Astrocyte (in vitro differentiated cells and primary cell): ENCODE measurements around the gene PRELID3B. TPM values are rescaled to one million over a fixed set of nuclear protein-coding genes. Genes with fewer than 3 reads are reported as not detected.

ENCODE experiments used
- DNase-seq: peaks from one replicate; pipeline ENCODE4 v3.0.0-alpha.2; 2010; ENCODE audit warnings: low read depth
- FAIRE-seq: peaks from 2 replicates; lab custom pipeline; 2011; peaks lifted over from hg19 to GRCh38; lab: Jason Lieb, UNC
- H2AFZ ChIP-seq: 2 replicates; pipeline ENCODE4 v1.6.0; 2012; ENCODE audit warnings: low read depth, low read length, inconsistent platforms
- H3K27ac ChIP-seq: 2 replicates; pipeline ENCODE4 v1.5.1; 2011; ENCODE audit warnings: low read depth, low read length, inconsistent platforms
- H3K27me3 ChIP-seq: 2 replicates; pipeline ENCODE4 v1.6.0; 2011; ENCODE audit warnings: low read length, inconsistent platforms; ENCODE audit not compliant: insufficient read depth
- H3K36me3 ChIP-seq: 2 replicates; pipeline ENCODE4 v1.5.1; 2011; ENCODE audit warnings: low read length, inconsistent platforms; ENCODE audit not compliant: insufficient read depth
- H3K4me1 ChIP-seq: 2 replicates; pipeline ENCODE4 v1.5.1; 2011; ENCODE audit warnings: low read length, inconsistent platforms; ENCODE audit not compliant: insufficient read depth
- H3K4me2 ChIP-seq: 2 replicates; pipeline ENCODE4 v1.6.0; 2012; ENCODE audit warnings: low read length, inconsistent platforms
- H3K4me3 ChIP-seq: 2 replicates; pipeline ENCODE4 v1.5.1; 2011; ENCODE audit warnings: low read depth, mild to moderate bottlenecking, low read length, inconsistent platforms; ENCODE audit not compliant: insufficient read depth
- H3K79me2 ChIP-seq: 2 replicates; pipeline ENCODE4 v1.6.0; 2012; ENCODE audit warnings: mild to moderate bottlenecking, low read length, inconsistent platforms; ENCODE audit not compliant: insufficient read depth
- H3K9ac ChIP-seq: 2 replicates; pipeline ENCODE4 v1.6.0; 2012; ENCODE audit warnings: mild to moderate bottlenecking, low read length, inconsistent platforms
- H3K9me3 ChIP-seq: 2 replicates; pipeline ENCODE4 v1.5.1; 2012; ENCODE audit warnings: low read depth, mild to moderate bottlenecking, low read length, inconsistent platforms; ENCODE audit not compliant: insufficient read depth
- H4K20me1 ChIP-seq: 2 replicates; pipeline ENCODE4 v1.6.0; 2012; ENCODE audit warnings: low read length, inconsistent platforms; ENCODE audit not compliant: insufficient read depth
- H3K27ac Mint-ChIP-seq: one replicate; pipeline ENCODE4 v1.8.0; 2021; ENCODE audit warnings: mild to moderate bottlenecking, mixed read lengths; ENCODE audit not compliant: unreplicated experiment
- H3K27me3 Mint-ChIP-seq: one replicate; pipeline ENCODE4 v1.8.0; 2021; ENCODE audit warnings: low read depth, mixed read lengths; ENCODE audit not compliant: unreplicated experiment
- H3K36me3 Mint-ChIP-seq: one replicate; pipeline ENCODE4 v1.8.0; 2021; ENCODE audit warnings: low read depth, mixed read lengths; ENCODE audit not compliant: unreplicated experiment
- H3K4me1 Mint-ChIP-seq: one replicate; pipeline ENCODE4 v1.8.0; 2021; ENCODE audit warnings: low read depth, mixed read lengths; ENCODE audit not compliant: unreplicated experiment
- H3K4me3 Mint-ChIP-seq: one replicate; pipeline ENCODE4 v1.8.0; 2021; ENCODE audit warnings: mild to moderate bottlenecking, moderate library complexity, mixed read lengths; ENCODE audit not compliant: unreplicated experiment
- H3K9me3 Mint-ChIP-seq: one replicate; pipeline ENCODE4 v1.8.0; 2021; ENCODE audit warnings: mild to moderate bottlenecking, mixed read lengths; ENCODE audit not compliant: unreplicated experiment
- CTCF ChIP-seq: IDR thresholded peaks from 2 replicates; pipeline ENCODE4 v1.5.1; 2011; ENCODE audit warnings: low read depth, mild to moderate bottlenecking, inconsistent platforms, low read length, moderate library complexity; ENCODE audit not compliant: insufficient read depth
- EZH2 ChIP-seq: IDR thresholded peaks from 2 replicates; pipeline ENCODE4 v1.6.1; 2012; ENCODE audit warnings: mild to moderate bottlenecking, low read length, inconsistent platforms; ENCODE audit not compliant: insufficient read depth
- total RNA-seq: library from RNA; stranded (reverse); gene quantifications from 2 replicates; pipeline ENCODE4 v1.2.1, GENCODE V29; 2021

The PRELID3B gene
- total RNA-seq, 1 donor from 2014 or later: 68.8 TPM

GRCh38 chr20:59025086-59025485 is 17.5 kb downstream of the PRELID3B start:
- TF ChIP-seq EZH2 (no peak), CTCF (no peak)
- DNase-seq: no peak
- H3K4me3 Mint-ChIP-seq: no peak overlapping the region
- peaks cover 60% of the 10 kb centered on the region for H4K20me1 ChIP-seq
- H3K27ac Mint-ChIP-seq: no peak overlapping the region
- H3K9ac ChIP-seq: no peak overlapping the region
- peaks cover 35% of the 10 kb centered on the region for H3K4me1 ChIP-seq
- H3K79me2 ChIP-seq: peaks cover 67% of the 10 kb centered on the region
- H2AFZ ChIP-seq: no peak overlapping the region
- H3K4me2 ChIP-seq: no peak overlapping the region
- H3K27ac ChIP-seq: no peak overlapping the region
- no peak for FAIRE-seq
- H3K36me3 Mint-ChIP-seq: peaks cover 13% of the 10 kb centered on the region
- peaks cover 39% of the 10 kb centered on the region for H3K4me1 Mint-ChIP-seq
- peaks cover 32% of the 10 kb centered on the region for H3K36me3 ChIP-seq
- H3K27me3 Mint-ChIP-seq: no peaks in the 10 kb centered on the region
- H3K9me3 ChIP-seq: no peaks in the 10 kb centered on the region
- H3K4me3 ChIP-seq: no peak overlapping the region
- H3K27me3 ChIP-seq: no peaks in the 10 kb centered on the region
- H3K9me3 Mint-ChIP-seq: no peaks in the 10 kb centered on the region

- no peak overlapping the region for H3K4me2 ChIP-seq
- H3K9me3 ChIP-seq: no peaks in the 10 kb centered on the region
- no peak overlapping the region for H3K9ac ChIP-seq
- Mint-ChIP-seq H3K36me3 (peaks cover 13% of the 10 kb centered on the region), H3K4me3 (no peak overlapping the region), H3K27me3 (no peaks in the 10 kb centered on the region), H3K4me1 (peaks cover 32% of the 10 kb centered on the region), H3K9me3 (no peaks in the 10 kb centered on the region), H3K27ac (no peak overlapping the region)
- no peak overlapping the region for H3K27ac ChIP-seq
- peaks cover 51% of the 10 kb centered on the region for H4K20me1 ChIP-seq
- peaks cover 23% of the 10 kb centered on the region for H3K36me3 ChIP-seq
- DNase-seq: no peak
- H3K79me2 ChIP-seq: peaks cover 57% of the 10 kb centered on the region
- H2AFZ ChIP-seq: no peak overlapping the region
- H3K27me3 ChIP-seq: no peaks in the 10 kb centered on the region
- H3K4me1 ChIP-seq: peaks cover 28% of the 10 kb centered on the region
- TF ChIP-seq EZH2 (no peak), CTCF (no peak)
- FAIRE-seq: no peak
- no peak overlapping the region for H3K4me3 ChIP-seq
Observed at GRCh38 chr20:59024111-59024530, 18.5 kb downstream of the PRELID3B start.

- H3K27ac Mint-ChIP-seq: no peak overlapping the region
- Histone ChIP-seq H3K9me3 (no peaks in the 10 kb centered on the region), H3K79me2 (peaks cover 52% of the 10 kb centered on the region), H2AFZ (no peak overlapping the region), H3K4me2 (no peak overlapping the region), H3K27ac (no peak overlapping the region), H4K20me1 (peaks cover 46% of the 10 kb centered on the region), H3K4me3 (no peak overlapping the region), H3K9ac (no peak overlapping the region), H3K36me3 (peaks cover 18% of the 10 kb centered on the region), H3K27me3 (no peaks in the 10 kb centered on the region), H3K4me1 (peaks cover 22% of the 10 kb centered on the region)
- TF ChIP-seq EZH2 (no peak), CTCF (no peak)
- H3K4me1 Mint-ChIP-seq: peaks cover 27% of the 10 kb centered on the region
- H3K9me3 Mint-ChIP-seq: no peaks in the 10 kb centered on the region
- H3K36me3 Mint-ChIP-seq: peaks cover 12% of the 10 kb centered on the region
- DNase-seq: no peak
- H3K4me3 Mint-ChIP-seq: no peak overlapping the region
- no peak for FAIRE-seq
- H3K27me3 Mint-ChIP-seq: no peaks in the 10 kb centered on the region
Observed at GRCh38 chr20:59023616-59024015, 19.0 kb downstream of the PRELID3B start.
